Keratinocyte (primary cell): Measurements from ENCODE around the gene CYB561. TPM values are rescaled to one million over a fixed set of nuclear protein-coding genes. Genes with fewer than 3 reads are reported as not detected.

Experiments
- DNase-seq: peaks from one replicate; pipeline ENCODE4 v3.0.0-alpha.2; 2011; ENCODE audit warnings: low read depth, missing footprints, low spot score
- FAIRE-seq: peaks from 2 replicates; lab custom pipeline; 2011; peaks lifted over from hg19 to GRCh38; lab: Jason Lieb, UNC
- H2AFZ ChIP-seq: 2 replicates; pipeline ENCODE4 v1.6.0; 2012; ENCODE audit warnings: low read length, control low read depth, inconsistent platforms; ENCODE audit not compliant: control insufficient read depth
- H3K27ac ChIP-seq: 2 replicates; pipeline ENCODE4 v1.5.1; 2011; ENCODE audit warnings: low read length; ENCODE audit not compliant: control insufficient read depth, insufficient read depth
- H3K27me3 ChIP-seq: 3 replicates; pipeline ENCODE4 v1.6.0; 2011; ENCODE audit warnings: low read length; ENCODE audit not compliant: control insufficient read depth, insufficient read depth; ENCODE audit errors: extremely low read depth
- H3K36me3 ChIP-seq, 2 experiments: 2 replicates in 1 of 2; 3 replicates in 1 of 2; pipeline ENCODE4 v1.5.1; 2011; ENCODE audit warnings: low read length in 2 of 2, mild to moderate bottlenecking in 1 of 2; ENCODE audit not compliant: control insufficient read depth in 2 of 2, insufficient read depth in 2 of 2; ENCODE audit errors: extremely low read depth in 1 of 2
- H3K4me1 ChIP-seq: 3 replicates; pipeline ENCODE4 v1.5.1; 2011; ENCODE audit warnings: low read length; ENCODE audit not compliant: control insufficient read depth, insufficient read depth; ENCODE audit errors: extremely low read depth
- H3K4me2 ChIP-seq: 3 replicates; pipeline ENCODE4 v1.6.0; 2011; ENCODE audit warnings: low read depth, low read length; ENCODE audit not compliant: control insufficient read depth, insufficient read depth; ENCODE audit errors: extremely low read depth
- H3K4me3 ChIP-seq, 3 experiments: fragments of 200-600 bp in 1 of 3; sonication (generic) in 1 of 3; 2 replicates in 2 of 3; 3 replicates in 1 of 3; pipeline ENCODE4 v1.5.1; 2011 to 2016; ENCODE audit warnings: low read length in 3 of 3, mild to moderate bottlenecking in 3 of 3, control low read depth in 2 of 3, inconsistent platforms in 1 of 3, low read depth in 1 of 3, mixed read lengths in 1 of 3, mixed run types in 1 of 3, moderate library complexity in 1 of 3; ENCODE audit not compliant: control insufficient read depth in 2 of 3, insufficient read depth in 2 of 3; ENCODE audit errors: extremely low read depth in 1 of 3
- H3K79me2 ChIP-seq: 2 replicates; pipeline ENCODE4 v1.6.0; 2012; ENCODE audit warnings: low read length; ENCODE audit not compliant: control insufficient read depth, insufficient read depth
- H3K9ac ChIP-seq: 3 replicates; pipeline ENCODE4 v1.6.0; 2011; ENCODE audit warnings: low read length; ENCODE audit not compliant: control insufficient read depth, insufficient read depth; ENCODE audit errors: extremely low read depth
- H3K9me1 ChIP-seq: 3 replicates; pipeline ENCODE4 v1.6.0; 2011; ENCODE audit warnings: low read length; ENCODE audit not compliant: control insufficient read depth, insufficient read depth; ENCODE audit errors: extremely low read depth
- H3K9me3 ChIP-seq: 2 replicates; pipeline ENCODE4 v1.5.1; 2012; ENCODE audit warnings: low read depth, low read length; ENCODE audit not compliant: control insufficient read depth
- H4K20me1 ChIP-seq: 3 replicates; pipeline ENCODE4 v1.6.0; 2011; ENCODE audit warnings: low read length; ENCODE audit not compliant: control insufficient read depth, insufficient read depth; ENCODE audit errors: extremely low read depth
- CTCF ChIP-seq, 3 experiments: IDR thresholded peaks in 1 of 3; conservative IDR thresholded peaks in 1 of 3; optimal IDR thresholded peaks in 1 of 3; 2 replicates in 2 of 3; 3 replicates in 1 of 3; pipeline versions ENCODE3 to v1.5.1; 2011; ENCODE audit warnings: low read length in 3 of 3, mild to moderate bottlenecking in 3 of 3, moderate library complexity in 2 of 3, control low read depth in 1 of 3, inconsistent platforms in 1 of 3; ENCODE audit not compliant: insufficient read depth in 2 of 3; ENCODE audit errors: extremely low read depth in 1 of 3
- EZH2 ChIP-seq: IDR thresholded peaks from one replicate; pipeline ENCODE4 v1.6.1; 2012; ENCODE audit warnings: inconsistent platforms, mild to moderate bottlenecking, low read length, moderate library complexity
- dilution Hi-C: fragments of 300-500 bp; cut with MboI; formaldehyde crosslinking; loops from one replicate; pipeline ENCODE4 v1.7.0; 2020; ENCODE audit warnings: low sequenced_read_pairs; ENCODE audit not compliant: extremely low pct_ligation_motif_present
- polyA plus RNA-seq, 5 experiments: library from polyadenylated mRNA; depleted of rRNA in 3 of 5; stranded (reverse) in 3 of 5; stranded (forward) in 1 of 5; unstranded in 1 of 5; fragments of >200 nt; gene quantifications; 1 replicate in 1 of 5; 2 replicates in 3 of 5; 3 replicates in 1 of 5; pipeline versions ENCODE4 v1.2.1 to v1.2.3, GENCODE V29; 2011 to 2012; ENCODE audit warnings: missing spikeins in 2 of 5, low read depth in 1 of 5, low replicate concordance in 1 of 5

Gene CYB561
- polyA plus RNA-seq, 1 donor (not counting 4 experiments of a cell fraction or from before 2014, with no cell fraction given) = 14.4 TPM

- no peak overlapping the region for H3K27ac ChIP-seq
- no peak overlapping the region for H3K9ac ChIP-seq
- peaks cover 3% of the 10 kb centered on the region for H4K20me1 ChIP-seq
- H3K4me2 ChIP-seq = no peak overlapping the region
- H2AFZ ChIP-seq = no peak overlapping the region
- DNase-seq (no peak), FAIRE-seq (no peak)
- no peak for TF ChIP-seq CTCF (optimal IDR thresholded peaks at IDR 0.05 in 1 of 3, IDR thresholded peaks at IDR 0.05 in 1 of 3, conservative IDR thresholded peaks at IDR 0.05 in 1 of 3; ENCODE audit: extremely low read depth in 1 of 3, insufficient read depth in 2 of 3, low read length in 3 of 3)
- TF ChIP-seq EZH2 = no peak
- no peaks in the 10 kb centered on the region for H3K9me1 ChIP-seq
- no peak overlapping the region for H3K4me3 ChIP-seq
- H3K36me3 ChIP-seq = peaks cover 3% of the 10 kb centered on the region in 2 experiments
- H3K27me3 ChIP-seq = no peaks in the 10 kb centered on the region
- dilution Hi-C loops = no loop called here
- H3K9me3 ChIP-seq = no peaks in the 10 kb centered on the region
- no peaks in the 10 kb centered on the region for H3K79me2 ChIP-seq
- H3K4me1 ChIP-seq = peaks cover 17% of the 10 kb centered on the region
These were observed 19.2 kb downstream of the CYB561 start for GRCh38 chr17:63426917-63427308.

GRCh38 chr17:63426041-63426916, 19.8 kb downstream of the CYB561 start:
- no peak overlapping the region for H3K9ac ChIP-seq
- dilution Hi-C loops = no loop called here
- FAIRE-seq (no peak), DNase-seq (no peak)
- H2AFZ ChIP-seq = no peak overlapping the region
- TF ChIP-seq CTCF (optimal IDR thresholded peaks at IDR 0.05 in 1 of 3, IDR thresholded peaks at IDR 0.05 in 1 of 3, conservative IDR thresholded peaks at IDR 0.05 in 1 of 3; ENCODE audit: extremely low read depth in 1 of 3, insufficient read depth in 2 of 3, low read length in 3 of 3) (no peak), EZH2 (no peak)
- peaks cover 17% of the 10 kb centered on the region for H3K4me1 ChIP-seq
- H3K36me3 ChIP-seq = peaks cover 5 to 6% of the 10 kb centered on the region in 2 experiments
- no peaks in the 10 kb centered on the region for H3K79me2 ChIP-seq
- H3K4me2 ChIP-seq = no peak overlapping the region
- no peak overlapping the region for H3K4me3 ChIP-seq
- no peaks in the 10 kb centered on the region for H3K9me3 ChIP-seq
- no peaks in the 10 kb centered on the region for H3K27me3 ChIP-seq
- H3K9me1 ChIP-seq = no peaks in the 10 kb centered on the region
- no peak overlapping the region for H3K27ac ChIP-seq
- H4K20me1 ChIP-seq = peaks cover 3% of the 10 kb centered on the region
